HUDEP-2 (cell line): ENCODE results near the gene NOTCH2NLA.
"Not testable (repeated sequence)": the region's sequence is repeated elsewhere in the genome, so short reads cannot be mapped to it uniquely, and the experiment has no call there.

Experiments used
- DNase-seq, 76 experiments: peaks; one replicate each; lab custom pipeline; 2025; ENCODE audit not compliant: unreplicated experiment in 76 of 76; lab: John Stamatoyannopoulos, UW

The NOTCH2NLA gene

GRCh38 chr1:146167740-146168139 is 61.1 kb downstream of the NOTCH2NLA start:
- not testable (repeated sequence) for DNase-seq

GRCh38 chr1:146167273-146167672 is 61.5 kb downstream of the NOTCH2NLA start:
- DNase-seq, result not testable (repeated sequence)

- not testable (repeated sequence) for DNase-seq
Observed at GRCh38 chr1:146144465-146144864, 84.4 kb downstream of the NOTCH2NLA start, which contains the start of gene NBPF10. TSS of gene NBPF10 (minus strand) at chr1:146144804. CDS start at chr1:146144769, 35 bp downstream.
